T-helper 9 cell (primary cell): ENCODE measurements around the gene ITPRIP.
A peak's percentile ranks its signal among the peaks of the same experiment; 100 is the strongest.

Source experiments
- DNase-seq: peaks from one replicate; pipeline ENCODE4 v3.0.0-alpha.2; 2020
- total RNA-seq, 2 donors: gene quantifications; one replicate each; lab custom pipeline; 2026; lab: John Stamatoyannopoulos, UW

ITPRIP gene
- total RNA-seq, result 37.9 to 206 reads per million in 2 donors

GRCh38 chr10:104337985-104338735, at the start of gene ITPRIP:
ITPRIP (minus strand) TSS chr10:104338465; CDS start chr10:104316051, 22,414 bp downstream.
- peak; percentile 63 for DNase-seq

GRCh38 chr10:104387130-104387888, 49.0 kb upstream of the ITPRIP start:
- peak; percentile 0 for DNase-seq

GRCh38 chr10:104380336-104380735, 42.1 kb upstream of the ITPRIP start:
- no peak for DNase-seq

GRCh38 chr10:104376784-104377300, 38.6 kb upstream of the ITPRIP start:
- no peak for DNase-seq

GRCh38 chr10:104374591-104374990, 36.3 kb upstream of the ITPRIP start:
- no peak for DNase-seq

- DNase-seq, result no peak
Observed at GRCh38 chr10:104371753-104372152, 33.5 kb upstream of the ITPRIP start.

- DNase-seq, result no peak
Observed at GRCh38 chr10:104368381-104368780, 30.1 kb upstream of the ITPRIP start.

GRCh38 chr10:104367904-104368303, 29.6 kb upstream of the ITPRIP start:
- DNase-seq, result no peak

- no peak for DNase-seq
Observed at GRCh38 chr10:104359811-104360210, 21.5 kb upstream of the ITPRIP start.

- DNase-seq, result peak; percentile 90
Observed at GRCh38 chr10:104353325-104354048, 15.2 kb upstream of the ITPRIP start, which contains the start of gene CFAP58. CFAP58 (plus strand) TSS chr10:104353833; CDS start chr10:104353898, 65 bp downstream.

- DNase-seq, result no peak
Observed at GRCh38 chr10:104351919-104352318, 13.7 kb upstream of the ITPRIP start.

GRCh38 chr10:104351061-104351702, 12.9 kb upstream of the ITPRIP start:
- no peak for DNase-seq

GRCh38 chr10:104350127-104350635, 11.9 kb upstream of the ITPRIP start:
- no peak for DNase-seq

GRCh38 chr10:104349623-104350126, 11.4 kb upstream of the ITPRIP start:
- DNase-seq, result no peak

GRCh38 chr10:104348601-104349000, 10.3 kb upstream of the ITPRIP start:
- DNase-seq, result no peak

- no peak for DNase-seq
Observed at GRCh38 chr10:104347295-104348045, 9.2 kb upstream of the ITPRIP start.

- DNase-seq, result no peak
Observed at GRCh38 chr10:104345941-104346340, 7.7 kb upstream of the ITPRIP start.

- DNase-seq, result no peak
Observed at GRCh38 chr10:104345515-104345914, 7.2 kb upstream of the ITPRIP start.

- DNase-seq, result no peak
Observed at GRCh38 chr10:104344219-104344618, 6.0 kb upstream of the ITPRIP start.

GRCh38 chr10:104342941-104343411, 4.7 kb upstream of the ITPRIP start:
- DNase-seq, result no peak

- DNase-seq, result no peak
Observed at GRCh38 chr10:104340641-104341040, 2.4 kb upstream of the ITPRIP start.
